ENCODE measurements around the gene IMMP2L.

- TF ChIP-seq CTCF (IDR thresholded peaks at IDR 0.05) (no peak), PBX3 (IDR thresholded peaks at IDR 0.05) (no peak), ZBTB33 (IDR thresholded peaks at IDR 0.05; ENCODE audit: borderline replicate concordance, low read depth) (no peak), EP300 (IDR thresholded peaks at IDR 0.05; ENCODE audit: borderline replicate concordance in 1 of 2, low read depth in 1 of 2, low read length in 1 of 2) (no peak), RAD21 (IDR thresholded peaks at IDR 0.05; ENCODE audit: low read length) (no peak), CHD2 (IDR thresholded peaks at IDR 0.05; ENCODE audit: low read length, partially characterized antibody) (no peak), TAF1 (IDR thresholded peaks at IDR 0.05; ENCODE audit: borderline replicate concordance, low read depth, low read length) (no peak)
Observed at GRCh38 chr7:111172564-111173257, 389.6 kb downstream of the IMMP2L start.

Data from SK-N-SH (cell line).